ENCODE data around the gene RAB6B. TPM values are rescaled to one million over a fixed set of nuclear protein-coding genes. Genes with fewer than 3 reads are reported as not detected.

RAB6B gene
- 2.0 to 3.6 TPM (median 2.1 TPM) in 5 replicates for total RNA-seq (2022; extraction: Qiagen RNA extraction)

DNA sequence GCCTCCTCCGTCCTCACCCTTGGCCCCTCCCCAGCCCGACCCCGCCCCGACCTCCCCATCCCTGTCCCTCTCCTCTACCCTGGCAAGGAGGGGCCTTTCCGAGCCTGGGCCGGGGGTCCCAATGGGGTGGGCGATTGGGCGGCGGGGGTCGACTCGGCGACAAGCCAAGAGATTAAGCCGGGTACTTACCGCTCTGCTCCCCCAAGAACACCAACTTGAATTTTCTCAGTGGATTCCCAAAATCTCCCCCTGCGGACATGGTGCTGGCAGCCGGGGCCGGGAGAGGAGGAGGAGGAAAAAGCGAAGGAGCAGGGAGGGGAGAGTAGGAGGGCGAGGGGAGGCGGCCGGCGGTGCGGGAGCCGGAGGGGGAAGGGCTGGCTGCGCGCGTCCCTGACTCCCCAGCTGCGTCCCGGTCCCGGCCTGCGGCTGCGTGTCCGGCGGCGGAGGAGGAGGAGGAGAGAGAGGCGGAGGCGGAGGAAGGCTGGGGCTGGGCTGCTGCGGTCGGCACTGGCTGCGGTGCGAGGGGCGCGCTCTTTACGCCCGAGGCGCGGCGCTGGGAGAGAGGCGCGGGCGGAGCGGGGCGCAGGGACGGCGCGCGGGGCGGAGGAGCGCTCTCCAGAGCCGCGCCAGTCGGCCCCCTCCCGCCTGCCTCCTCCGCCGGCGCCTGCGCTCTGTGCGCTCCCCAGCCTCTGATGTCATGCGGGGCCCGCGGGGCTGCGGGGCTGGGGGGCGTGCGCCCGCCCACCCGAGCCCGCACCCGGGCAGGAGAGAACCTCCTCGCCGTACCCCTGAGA, at the start of gene RAB6B:
RAB6B (minus strand) TSS at position 675 of the 794 bp plus-strand sequence; CDS start at position 259, 416 bp downstream.

GRCh38 chr3:133805702-133806475, 89.8 kb downstream of the RAB6B start, which contains the start of gene SRPRB:
SRPRB (plus strand) TSS chr3:133805815; CDS start chr3:133805849, 34 bp downstream.

Other genes with a start within 250 kb of the RAB6B start
- 19.3 to 31.8 TPM (median 24.1 TPM) in 5 replicates for gene TOPBP1, start 233.9 kb downstream of the RAB6B start, total RNA-seq (2022; extraction: Qiagen RNA extraction)
- gene TF, start 149.5 kb downstream of the RAB6B start, total RNA-seq (2022; extraction: Qiagen RNA extraction): 0.91 to 2.4 TPM (median 1.4 TPM) in 5 replicates
- gene SRPRB, start 90.1 kb downstream of the RAB6B start, total RNA-seq (2022; extraction: Qiagen RNA extraction): 48.9 to 73.6 TPM (median 55.3 TPM) in 5 replicates
- gene SLCO2A1, start 134.0 kb upstream of the RAB6B start, total RNA-seq (2022; extraction: Qiagen RNA extraction): 0.07 to 0.24 TPM (median 0.23 TPM) in 5 replicates

Measured in A549 treated with Hydrocortisone at 1 μM for 4 hours (cell line).